ENCODE measurements around the gene OSBPL8. TPM values are rescaled to one million over a fixed set of nuclear protein-coding genes. Genes with fewer than 3 reads are reported as not detected.

OSBPL8 gene
- total and polyA plus RNA-seq, 4 donors = 6.9 to 32.5 (median 22.9) TPM

DNA sequence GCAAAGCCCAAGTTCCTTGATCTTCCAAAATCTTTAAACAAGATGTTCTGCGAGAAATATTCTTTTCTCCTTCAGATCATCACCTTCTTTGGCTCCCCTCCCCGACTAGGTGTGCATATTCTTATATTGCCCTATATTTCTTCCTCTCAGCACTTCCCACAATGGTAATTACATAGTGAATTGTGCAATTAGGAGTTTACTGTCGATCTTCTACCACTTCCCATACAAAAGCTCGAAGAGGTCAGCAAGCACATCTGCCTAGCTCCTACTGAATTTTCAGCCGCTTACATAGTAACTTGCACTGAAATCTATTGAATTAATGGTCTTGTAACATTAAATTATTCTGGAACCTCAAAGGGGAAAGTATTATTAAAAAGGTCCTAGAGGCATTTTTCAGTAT, 16.7 kb downstream of the OSBPL8 start (continued):
- TF ChIP-seq, protein P1, sequence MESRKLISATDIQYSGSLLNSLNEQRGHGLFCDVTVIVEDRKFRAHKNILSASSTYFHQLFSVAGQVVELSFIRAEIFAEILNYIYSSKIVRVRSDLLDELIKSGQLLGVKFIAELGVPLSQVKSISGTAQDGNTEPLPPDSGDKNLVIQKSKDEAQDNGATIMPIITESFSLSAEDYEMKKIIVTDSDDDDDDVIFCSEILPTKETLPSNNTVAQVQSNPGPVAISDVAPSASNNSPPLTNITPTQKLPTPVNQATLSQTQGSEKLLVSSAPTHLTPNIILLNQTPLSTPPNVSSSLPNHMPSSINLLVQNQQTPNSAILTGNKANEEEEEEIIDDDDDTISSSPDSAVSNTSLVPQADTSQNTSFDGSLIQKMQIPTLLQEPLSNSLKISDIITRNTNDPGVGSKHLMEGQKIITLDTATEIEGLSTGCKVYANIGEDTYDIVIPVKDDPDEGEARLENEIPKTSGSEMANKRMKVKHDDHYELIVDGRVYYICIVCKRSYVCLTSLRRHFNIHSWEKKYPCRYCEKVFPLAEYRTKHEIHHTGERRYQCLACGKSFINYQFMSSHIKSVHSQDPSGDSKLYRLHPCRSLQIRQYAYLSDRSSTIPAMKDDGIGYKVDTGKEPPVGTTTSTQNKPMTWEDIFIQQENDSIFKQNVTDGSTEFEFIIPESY (IDR thresholded peaks at IDR 0.05) = no peak

DNA sequence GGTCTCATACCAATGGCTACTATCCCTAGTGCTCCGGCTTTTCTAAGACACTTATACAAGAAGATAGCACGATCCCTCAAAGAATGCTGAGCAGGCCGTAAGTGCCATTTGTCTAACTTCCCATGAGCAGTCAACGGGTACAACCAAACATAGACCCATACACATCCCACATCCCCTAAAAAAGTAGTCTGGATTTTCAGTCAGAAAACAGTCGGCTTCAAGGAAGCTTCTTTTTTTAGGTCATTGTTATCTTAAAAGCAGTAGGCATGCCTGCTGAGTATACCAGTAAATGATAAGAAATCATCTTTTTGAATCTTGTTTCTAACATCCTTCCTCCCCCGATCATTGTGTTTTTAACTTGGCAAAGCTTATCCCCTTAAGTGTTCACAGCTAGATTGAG, 19.8 kb downstream of the OSBPL8 start:
- H3K4me1 ChIP-seq (ENCODE audit: control insufficient read depth in 4 of 4, insufficient read depth in 4 of 4, low read length in 3 of 4) = no peaks in the 10 kb centered on the region
- H3K9ac ChIP-seq (ENCODE audit: low read depth in 1 of 2, low read length in 2 of 2) = no peak overlapping the region
- 86% methylated on average over 6 of the region's 6 CpGs for WGBS
- no peaks in the 10 kb centered on the region for H3K36me3 ChIP-seq (ENCODE audit: control insufficient read depth in 4 of 4, insufficient read depth in 3 of 4, low read depth in 1 of 4, low read length in 3 of 4)
- no peak for DNase-seq (ENCODE audit: low spot score)
- H3K4me3 ChIP-seq (ENCODE audit: low read depth in 1 of 3, low read length in 3 of 3) = no peak overlapping the region
- no peaks in the 10 kb centered on the region for H3K9me3 ChIP-seq (ENCODE audit: control insufficient read depth in 4 of 4, low read length in 3 of 4)
- H3K27me3 ChIP-seq (ENCODE audit: control insufficient read depth in 4 of 4, insufficient read depth in 4 of 4, low read length in 3 of 4) = no peaks in the 10 kb centered on the region
- TF ChIP-seq, protein P1 (IDR thresholded peaks at IDR 0.05) = no peak
- TF ChIP-seq, protein P2, sequence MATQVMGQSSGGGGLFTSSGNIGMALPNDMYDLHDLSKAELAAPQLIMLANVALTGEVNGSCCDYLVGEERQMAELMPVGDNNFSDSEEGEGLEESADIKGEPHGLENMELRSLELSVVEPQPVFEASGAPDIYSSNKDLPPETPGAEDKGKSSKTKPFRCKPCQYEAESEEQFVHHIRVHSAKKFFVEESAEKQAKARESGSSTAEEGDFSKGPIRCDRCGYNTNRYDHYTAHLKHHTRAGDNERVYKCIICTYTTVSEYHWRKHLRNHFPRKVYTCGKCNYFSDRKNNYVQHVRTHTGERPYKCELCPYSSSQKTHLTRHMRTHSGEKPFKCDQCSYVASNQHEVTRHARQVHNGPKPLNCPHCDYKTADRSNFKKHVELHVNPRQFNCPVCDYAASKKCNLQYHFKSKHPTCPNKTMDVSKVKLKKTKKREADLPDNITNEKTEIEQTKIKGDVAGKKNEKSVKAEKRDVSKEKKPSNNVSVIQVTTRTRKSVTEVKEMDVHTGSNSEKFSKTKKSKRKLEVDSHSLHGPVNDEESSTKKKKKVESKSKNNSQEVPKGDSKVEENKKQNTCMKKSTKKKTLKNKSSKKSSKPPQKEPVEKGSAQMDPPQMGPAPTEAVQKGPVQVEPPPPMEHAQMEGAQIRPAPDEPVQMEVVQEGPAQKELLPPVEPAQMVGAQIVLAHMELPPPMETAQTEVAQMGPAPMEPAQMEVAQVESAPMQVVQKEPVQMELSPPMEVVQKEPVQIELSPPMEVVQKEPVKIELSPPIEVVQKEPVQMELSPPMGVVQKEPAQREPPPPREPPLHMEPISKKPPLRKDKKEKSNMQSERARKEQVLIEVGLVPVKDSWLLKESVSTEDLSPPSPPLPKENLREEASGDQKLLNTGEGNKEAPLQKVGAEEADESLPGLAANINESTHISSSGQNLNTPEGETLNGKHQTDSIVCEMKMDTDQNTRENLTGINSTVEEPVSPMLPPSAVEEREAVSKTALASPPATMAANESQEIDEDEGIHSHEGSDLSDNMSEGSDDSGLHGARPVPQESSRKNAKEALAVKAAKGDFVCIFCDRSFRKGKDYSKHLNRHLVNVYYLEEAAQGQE (IDR thresholded peaks at IDR 0.05) = no peak
- TF ChIP-seq, protein P3, sequence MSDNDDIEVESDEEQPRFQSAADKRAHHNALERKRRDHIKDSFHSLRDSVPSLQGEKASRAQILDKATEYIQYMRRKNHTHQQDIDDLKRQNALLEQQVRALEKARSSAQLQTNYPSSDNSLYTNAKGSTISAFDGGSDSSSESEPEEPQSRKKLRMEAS (IDR thresholded peaks at IDR 0.05) = no peak
- TF ChIP-seq JUND (IDR thresholded peaks at IDR 0.05) (no peak), NR2F2 (IDR thresholded peaks at IDR 0.05) (no peak), TAF1 (conservative IDR thresholded peaks at IDR 0.05) (no peak), EGR1 (IDR thresholded peaks at IDR 0.05; ENCODE audit: low read depth in 2 of 2) (no peak), GABPA (IDR thresholded peaks at IDR 0.05 in 1 of 2, conservative IDR thresholded peaks at IDR 0.05 in 1 of 2) (no peak)
- H3K27ac ChIP-seq (ENCODE audit: low read depth in 1 of 2, low read length in 2 of 2) = no peak overlapping the region

DNA sequence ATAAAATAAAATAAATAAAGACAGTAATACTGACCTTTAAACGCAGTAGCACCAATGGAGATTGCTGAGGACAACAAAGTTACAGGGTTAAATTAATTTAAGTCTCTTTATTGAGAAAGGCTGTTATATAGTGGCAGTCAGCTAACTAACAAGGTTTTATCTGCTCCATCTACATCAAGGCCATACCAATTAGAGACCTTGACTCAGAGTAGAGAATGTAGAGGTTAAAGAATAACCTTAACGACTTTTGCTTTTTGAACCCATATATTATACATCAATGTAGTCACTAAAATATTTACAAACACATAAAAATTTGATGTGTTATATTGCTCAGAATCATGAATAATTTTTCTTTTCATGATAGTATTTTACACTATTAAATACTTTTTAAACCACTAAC, 21.6 kb downstream of the OSBPL8 start:
- no peak for DNase-seq (ENCODE audit: low spot score)
- H3K4me3 ChIP-seq (ENCODE audit: low read depth in 1 of 3, low read length in 3 of 3) = no peak overlapping the region
- no peaks in the 10 kb centered on the region for H3K36me3 ChIP-seq (ENCODE audit: control insufficient read depth in 4 of 4, insufficient read depth in 3 of 4, low read depth in 1 of 4, low read length in 3 of 4)
- WGBS = 65% methylated on average over 2 of the region's 2 CpGs
- no peaks in the 10 kb centered on the region for H3K27me3 ChIP-seq (ENCODE audit: control insufficient read depth in 4 of 4, insufficient read depth in 4 of 4, low read length in 3 of 4)
- H3K4me1 ChIP-seq (ENCODE audit: control insufficient read depth in 4 of 4, insufficient read depth in 4 of 4, low read length in 3 of 4) = no peaks in the 10 kb centered on the region
- no peak overlapping the region for H3K27ac ChIP-seq (ENCODE audit: low read depth in 1 of 2, low read length in 2 of 2)
- no peak overlapping the region for H3K9ac ChIP-seq (ENCODE audit: low read depth in 1 of 2, low read length in 2 of 2)
- no peaks in the 10 kb centered on the region for H3K9me3 ChIP-seq (ENCODE audit: control insufficient read depth in 4 of 4, low read length in 3 of 4)
- TF ChIP-seq FOXA2 (IDR thresholded peaks at IDR 0.05) = no peak
- TF ChIP-seq, protein P3 (IDR thresholded peaks at IDR 0.05) = no peak
- TF ChIP-seq, protein P2 (IDR thresholded peaks at IDR 0.05) = no peak
- no peak for TF ChIP-seq GABPA (IDR thresholded peaks at IDR 0.05 in 1 of 2, conservative IDR thresholded peaks at IDR 0.05 in 1 of 2)
- TF ChIP-seq SP1 (IDR thresholded peaks at IDR 0.05) = no peak
- TF ChIP-seq NR2F2 (IDR thresholded peaks at IDR 0.05) = no peak

Measured in liver (tissue), 9 donors.